ENCODE measurements around the gene ELF2. TPM values are rescaled to one million over a fixed set of nuclear protein-coding genes. Genes with fewer than 3 reads are reported as not detected.

Gene ELF2
- total RNA-seq, 2 donors from 2014 or later, result 30.1 to 34.9 TPM

DNA sequence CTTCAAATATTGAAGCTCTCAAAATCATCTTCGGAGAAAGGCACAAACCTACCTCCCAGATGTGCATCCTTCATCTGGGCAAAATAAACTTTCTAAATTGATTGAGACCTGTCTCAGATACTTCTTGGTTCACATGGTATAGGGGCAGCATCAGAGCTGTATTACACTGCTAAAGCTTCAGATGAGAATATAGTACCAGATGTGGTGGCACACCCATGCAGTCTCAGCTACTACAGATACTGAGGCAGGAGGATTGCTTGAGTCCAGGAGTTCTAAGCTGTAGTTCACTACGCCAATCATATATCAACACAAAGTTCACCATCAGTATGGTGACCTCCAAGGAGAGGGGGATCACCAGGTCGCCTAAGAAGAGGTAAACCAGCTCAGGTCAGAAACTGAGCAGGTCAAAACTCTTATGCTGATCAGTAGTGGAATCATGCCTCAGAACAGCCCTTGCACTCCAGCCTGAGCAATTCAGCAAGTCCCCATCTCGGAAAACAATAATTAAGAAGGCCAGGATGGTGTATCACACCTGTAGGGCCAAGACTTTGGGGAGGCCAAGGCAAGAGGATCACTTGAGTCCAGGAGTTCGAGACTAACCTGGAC is 22.0 kb downstream of the ELF2 start:
- ATAC-seq, result no peak
- no peaks in the 10 kb centered on the region for H3K36me3 Mint-ChIP-seq
- no peaks in the 10 kb centered on the region for H3K9me3 Mint-ChIP-seq
- H3K27ac Mint-ChIP-seq, result no peak overlapping the region
- no peak for DNase-seq (ENCODE audit: low spot score in 2 of 2)

- Mint-ChIP-seq H3K9me3 (no peaks in the 10 kb centered on the region), H3K27ac (no peak overlapping the region), H3K36me3 (no peaks in the 10 kb centered on the region)
- ATAC-seq, result no peak
- no peak for DNase-seq (ENCODE audit: low spot score in 2 of 2)
These were observed 22.5 kb downstream of the ELF2 start for GRCh38 chr4:139154538-139154937.

DNA sequence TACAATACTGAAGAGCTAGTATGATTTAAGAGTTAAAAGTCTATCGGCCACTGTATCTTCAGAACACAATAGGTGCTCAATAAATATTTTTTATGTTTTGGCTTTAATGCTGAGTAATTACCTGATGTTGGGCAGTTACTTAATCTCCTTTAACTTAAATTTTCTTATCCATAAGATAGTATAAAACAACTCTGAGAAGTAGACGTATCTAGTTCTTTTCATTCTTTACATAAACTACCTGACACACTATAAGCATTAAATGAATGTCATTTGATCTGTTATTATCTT is 22.9 kb downstream of the ELF2 start:
- Mint-ChIP-seq H3K36me3 (no peaks in the 10 kb centered on the region), H3K27ac (no peak overlapping the region), H3K9me3 (no peaks in the 10 kb centered on the region)
- no peak for ATAC-seq
- no peak for DNase-seq (ENCODE audit: low spot score in 2 of 2)

DNA sequence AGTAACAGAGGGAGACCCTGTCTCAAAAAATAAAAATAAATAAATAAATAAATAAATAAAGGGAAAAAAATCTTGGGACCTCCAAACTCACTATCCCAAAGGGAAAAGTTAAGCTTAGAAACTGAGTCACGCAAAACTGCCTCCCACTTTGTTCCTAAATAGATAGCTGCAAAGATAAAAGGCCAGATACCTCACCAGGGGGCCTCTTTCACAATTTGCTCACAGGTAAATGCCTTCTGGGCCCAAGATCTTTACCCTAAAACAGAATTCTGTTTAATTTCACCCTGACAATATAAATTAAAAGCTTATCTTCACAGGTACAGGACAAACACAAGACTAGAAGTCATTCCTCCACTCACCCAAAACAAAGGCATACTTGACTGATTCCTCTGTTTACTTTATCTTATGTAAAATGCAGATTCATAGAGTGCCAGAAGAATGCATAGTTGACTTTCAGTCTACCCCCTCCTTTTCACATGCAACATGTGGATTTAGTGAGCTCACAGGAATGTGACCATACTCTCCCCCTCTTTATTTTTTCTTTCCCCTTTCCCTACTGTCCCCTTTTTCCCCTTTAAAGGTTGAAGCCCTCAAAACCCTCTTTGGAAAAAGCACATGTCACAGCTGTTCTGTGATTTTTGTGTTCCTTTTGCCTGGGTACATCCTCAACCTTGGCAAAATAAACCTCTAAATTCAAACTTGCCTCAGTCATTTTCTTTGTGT is 23.4 kb downstream of the ELF2 start:
- DNase-seq (ENCODE audit: low spot score in 2 of 2) (no peak), ATAC-seq (no peak)
- H3K9me3 Mint-ChIP-seq, result no peaks in the 10 kb centered on the region
- no peaks in the 10 kb centered on the region for H3K36me3 Mint-ChIP-seq
- no peak overlapping the region for H3K27ac Mint-ChIP-seq

- Mint-ChIP-seq H3K9me3 (no peaks in the 10 kb centered on the region), H3K36me3 (no peaks in the 10 kb centered on the region), H3K27ac (no peak overlapping the region)
- ATAC-seq (no peak), DNase-seq (ENCODE audit: low spot score in 2 of 2) (no peak)
These were observed 24.8 kb downstream of the ELF2 start for GRCh38 chr4:139152249-139152648.

DNA sequence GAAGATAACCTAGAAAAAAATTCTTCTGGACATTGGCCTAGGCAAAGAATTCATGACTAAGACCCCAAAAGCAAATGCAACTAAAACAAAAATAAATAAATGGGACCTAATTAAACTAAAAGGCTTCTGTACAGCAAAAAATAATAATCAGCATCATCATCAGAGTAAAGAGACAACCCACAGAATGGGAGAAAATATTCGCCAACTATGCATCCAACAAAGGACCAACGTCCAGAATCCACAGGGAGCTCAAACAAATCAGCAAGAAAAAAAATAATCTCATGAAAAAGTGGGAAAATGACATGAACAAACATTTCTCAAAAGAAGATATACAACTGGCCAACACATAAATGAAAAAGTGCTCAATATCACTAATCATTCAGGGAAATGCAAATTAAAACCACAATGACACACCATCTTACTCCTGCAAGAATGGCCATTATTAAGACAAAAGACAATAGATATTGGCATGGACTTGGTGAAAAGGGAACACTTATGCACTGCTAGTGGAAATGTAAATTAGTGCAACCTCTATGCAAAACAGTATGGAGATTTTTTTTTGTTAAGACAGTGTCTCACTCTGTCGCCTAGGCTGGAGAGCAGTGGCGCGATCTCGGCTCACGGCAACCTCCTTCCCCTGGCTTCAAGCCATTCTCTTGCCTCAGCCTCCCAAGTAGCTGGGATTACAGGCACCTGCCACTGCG is 29.9 kb downstream of the ELF2 start:
- Mint-ChIP-seq H3K36me3 (peaks cover 8 to 13% of the 10 kb centered on the region in 2 donors), H3K9me3 (peaks cover 0 to 6% of the 10 kb centered on the region in 2 donors), H3K27ac (no peak overlapping the region)
- DNase-seq (ENCODE audit: low spot score in 2 of 2) (no peak), ATAC-seq (no peak)

- DNase-seq (ENCODE audit: low spot score in 2 of 2) (no peak), ATAC-seq (no peak)
- Mint-ChIP-seq H3K9me3 (peaks cover 0 to 6% of the 10 kb centered on the region in 2 donors), H3K27ac (no peak overlapping the region), H3K36me3 (peaks cover 8 to 13% of the 10 kb centered on the region in 2 donors)
These were observed 31.5 kb downstream of the ELF2 start for GRCh38 chr4:139145552-139145932.

DNA sequence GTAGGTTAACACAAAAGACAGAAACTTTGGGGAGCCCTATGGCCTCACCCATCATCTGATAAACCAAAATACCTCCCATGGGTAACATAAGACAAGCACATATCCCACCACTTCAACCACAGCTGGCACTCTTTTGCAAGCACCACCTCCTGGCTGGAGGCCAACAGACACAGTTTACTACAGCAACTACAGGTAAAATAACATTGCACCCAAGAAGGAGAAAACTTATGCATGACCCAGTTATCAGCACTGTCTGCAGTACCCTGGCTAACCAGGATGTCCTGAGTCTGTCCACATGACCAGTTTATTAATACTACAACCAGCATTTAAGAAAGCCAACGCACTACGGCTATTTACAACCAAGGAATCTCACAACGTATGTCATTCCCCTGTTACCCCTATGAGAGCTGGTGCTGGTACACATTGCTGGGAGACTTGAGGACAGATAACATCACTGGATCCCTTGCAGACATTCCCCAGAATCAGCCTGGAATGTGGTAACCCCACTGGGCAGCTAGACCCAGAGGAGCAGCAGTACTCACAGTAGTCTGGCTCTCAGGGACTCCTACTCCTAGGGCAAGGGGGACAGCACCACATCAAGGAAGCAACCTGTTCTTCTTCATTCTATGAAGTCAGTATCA is 32.0 kb downstream of the ELF2 start:
- DNase-seq (ENCODE audit: low spot score in 2 of 2) (no peak), ATAC-seq (no peak)
- H3K27ac Mint-ChIP-seq, result no peak overlapping the region
- peaks cover 8 to 13% of the 10 kb centered on the region in 2 donors for H3K36me3 Mint-ChIP-seq
- peaks cover 0 to 6% of the 10 kb centered on the region in 2 donors for H3K9me3 Mint-ChIP-seq

- no peak overlapping the region for H3K27ac Mint-ChIP-seq
- ATAC-seq (no peak), DNase-seq (ENCODE audit: low spot score in 2 of 2) (no peak)
These were observed 32.7 kb downstream of the ELF2 start for GRCh38 chr4:139144161-139144859.

GRCh38 chr4:139142980-139143379 is 34.0 kb downstream of the ELF2 start:
- ATAC-seq (no peak), DNase-seq (ENCODE audit: low spot score in 2 of 2) (no peak)
- H3K9me3 Mint-ChIP-seq, result peaks cover 0 to 6% of the 10 kb centered on the region in 2 donors
- H3K36me3 Mint-ChIP-seq, result peaks cover 8 to 13% of the 10 kb centered on the region in 2 donors
- no peak overlapping the region for H3K27ac Mint-ChIP-seq

More at GRCh38 chr4:139144161-139144859, 32.7 kb downstream of the ELF2 start:
- Mint-ChIP-seq H3K9me3 (peaks cover 0 to 6% of the 10 kb centered on the region in 2 donors), H3K36me3 (peaks cover 8 to 13% of the 10 kb centered on the region in 2 donors)

DNA sequence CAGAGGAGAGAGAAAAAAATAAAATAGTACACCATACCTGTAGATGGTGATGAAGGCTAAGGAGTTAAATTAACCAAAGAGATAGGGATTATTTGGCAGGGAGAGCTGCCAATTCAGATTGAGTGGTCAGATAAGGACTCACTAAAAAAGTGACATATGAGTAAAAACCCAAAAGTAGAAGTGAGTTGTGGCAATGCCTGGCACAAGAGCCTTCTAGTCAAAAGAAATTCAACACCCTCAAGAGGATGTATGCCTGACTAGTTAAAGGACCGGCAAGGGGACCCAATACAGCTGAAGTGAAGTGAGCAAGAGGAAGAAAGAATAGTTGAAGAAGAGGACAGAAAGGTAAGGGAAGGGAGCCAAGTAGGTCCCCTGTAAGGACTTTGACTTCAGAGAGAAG is 34.9 kb downstream of the ELF2 start:
- no peak for DNase-seq (ENCODE audit: low spot score in 2 of 2)
- peak in 1 of 2 donors; percentile 29 for ATAC-seq
- H3K36me3 Mint-ChIP-seq, result peaks cover 8 to 12% of the 10 kb centered on the region in 2 donors
- H3K9me3 Mint-ChIP-seq, result peaks cover 0 to 6% of the 10 kb centered on the region in 2 donors
- H3K27ac Mint-ChIP-seq, result no peak overlapping the region

DNA sequence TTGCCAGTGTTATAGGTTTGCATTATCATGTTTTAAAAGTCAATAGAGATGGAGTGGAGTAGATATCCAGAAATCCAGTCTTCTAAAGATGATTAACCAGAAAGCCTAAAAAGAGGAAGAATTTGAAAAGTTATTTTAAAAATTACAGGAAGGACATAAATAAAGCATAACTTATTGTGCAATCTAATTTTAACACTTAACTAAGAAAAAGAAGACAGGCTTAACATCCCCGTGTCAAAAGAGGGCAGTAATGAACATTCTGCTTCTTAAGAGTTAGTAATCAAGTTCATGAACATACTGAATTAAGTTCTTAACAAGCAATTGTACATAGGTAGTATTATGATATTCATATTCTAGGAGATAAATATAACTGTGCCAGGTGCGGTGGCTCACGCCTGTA is 39.3 kb downstream of the ELF2 start:
- H3K27ac Mint-ChIP-seq, result no peak overlapping the region
- no peaks in the 10 kb centered on the region for H3K9me3 Mint-ChIP-seq

GRCh38 chr4:139134403-139134802 is 42.6 kb downstream of the ELF2 start:
- Mint-ChIP-seq H3K36me3 (no peaks in the 10 kb centered on the region), H3K27ac (no peak overlapping the region), H3K9me3 (no peaks in the 10 kb centered on the region)
- ATAC-seq (no peak), DNase-seq (ENCODE audit: low spot score in 2 of 2) (no peak)

More for the DNA sequence above, 39.3 kb downstream of the ELF2 start:
- H3K36me3 Mint-ChIP-seq, result no peaks in the 10 kb centered on the region
- no peak for ATAC-seq
- DNase-seq (ENCODE audit: low spot score in 2 of 2), result no peak

DNA sequence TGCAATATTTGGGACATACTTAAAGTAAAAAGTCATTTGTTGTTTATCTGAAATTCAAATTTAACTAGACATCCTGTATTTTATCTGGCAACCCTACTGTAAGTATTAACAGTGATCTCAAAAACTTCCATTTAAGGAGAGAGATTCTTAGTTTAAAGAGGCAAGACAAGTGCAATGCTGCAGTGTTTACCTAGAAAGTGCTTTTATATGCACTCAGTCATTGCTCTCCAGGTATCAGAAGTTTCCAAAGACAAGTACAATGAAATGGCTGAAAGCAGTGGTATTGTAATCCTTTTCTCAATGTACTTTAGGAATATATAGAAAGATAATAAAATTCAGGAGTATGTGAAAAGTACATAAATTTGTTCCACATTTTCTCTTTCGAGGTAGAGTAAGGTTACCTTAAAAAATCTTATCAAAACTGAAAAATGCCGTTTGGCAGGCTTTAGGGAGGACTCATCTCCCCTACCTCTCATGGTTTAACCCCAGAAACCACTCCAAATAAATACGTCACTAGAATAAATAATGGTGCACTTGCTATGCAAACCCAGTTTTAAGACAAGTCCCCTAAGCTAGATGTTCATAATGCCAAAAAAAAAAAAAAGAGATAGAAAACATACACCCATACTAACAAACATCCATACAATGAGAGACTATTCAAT is 45.7 kb downstream of the ELF2 start:
- no peaks in the 10 kb centered on the region for H3K9me3 Mint-ChIP-seq
- no peaks in the 10 kb centered on the region for H3K36me3 Mint-ChIP-seq
- no peak overlapping the region for H3K27ac Mint-ChIP-seq
- no peak for DNase-seq (ENCODE audit: low spot score in 2 of 2)
- no peak for ATAC-seq

GRCh38 chr4:139129206-139129605 is 47.8 kb downstream of the ELF2 start:
- no peaks in the 10 kb centered on the region for H3K36me3 Mint-ChIP-seq
- H3K9me3 Mint-ChIP-seq, result no peaks in the 10 kb centered on the region
- no peak overlapping the region for H3K27ac Mint-ChIP-seq
- ATAC-seq (peak in 1 of 2 donors; percentile 22), DNase-seq (ENCODE audit: low spot score in 2 of 2) (no peak)

DNA sequence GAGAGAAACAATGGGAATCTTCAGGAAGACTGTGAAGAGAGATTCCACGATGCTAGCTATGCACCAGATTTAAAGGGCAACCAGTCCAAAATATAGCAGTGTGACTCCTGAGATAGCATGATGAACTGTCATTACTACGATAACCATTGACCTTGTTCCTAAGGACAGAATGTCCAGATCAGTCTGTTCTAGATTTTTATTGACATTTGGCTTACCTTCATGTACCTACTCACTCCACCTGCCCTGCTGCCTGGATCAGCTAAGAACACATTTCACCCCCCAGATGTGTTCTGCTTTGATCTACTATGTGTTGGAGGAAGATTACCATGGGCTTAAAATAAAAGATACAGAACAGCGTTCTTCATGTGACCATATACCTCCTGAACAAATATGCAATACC is 50.1 kb downstream of the ELF2 start:
- Mint-ChIP-seq H3K36me3 (no peaks in the 10 kb centered on the region), H3K9me3 (no peaks in the 10 kb centered on the region), H3K27ac (no peak overlapping the region)
- ATAC-seq (no peak), DNase-seq (ENCODE audit: low spot score in 2 of 2) (no peak)

Measured in activated naive CD4-positive, alpha-beta T cell treated with anti-CD3 and anti-CD28 coated beads, Interleukin-2, amount 50 U/mL, for 72 hours (primary cell).